Psoas muscle (tissue), 8 donors: Measurements from ENCODE around the gene PAM16. TPM values are rescaled to one million over a fixed set of nuclear protein-coding genes. Genes with fewer than 3 reads are reported as not detected.
A peak's percentile ranks its signal among the peaks of the same experiment; 100 is the strongest.

ENCODE experiments used
- ATAC-seq, 4 donors: fragments of 200-7000 bp; cut with Tn5 transposase; one replicate each; pipeline ENCODE4 v1.9.1; 2020; ENCODE audit warnings: moderate library complexity in 3 of 4, mild to moderate bottlenecking in 2 of 4
- DNase-seq, 2 donors: peaks; one replicate each; pipeline ENCODE4 v3.0.0-alpha.2; 2020
- H3K27ac ChIP-seq: fragments of 200-600 bp; one replicate; pipeline ENCODE4 v1.8.0; 2022
- H3K27me3 ChIP-seq, 3 donors: fragments of 200-600 bp in 1 of 3; one replicate each; pipeline versions ENCODE4 v1.6.1 to v1.8.0; 2013 to 2022; ENCODE audit warnings: low read length in 2 of 3, mild to moderate bottlenecking in 2 of 3, moderate library complexity in 1 of 3; ENCODE audit not compliant: insufficient read depth in 3 of 3
- H3K36me3 ChIP-seq, 2 donors: fragments of 200-600 bp in 1 of 2; one replicate each; pipeline versions ENCODE4 v1.6.1 to v1.8.0; 2013 to 2022; ENCODE audit warnings: low read depth in 1 of 2, mild to moderate bottlenecking in 1 of 2, moderate library complexity in 1 of 2; ENCODE audit not compliant: insufficient read depth in 1 of 2
- H3K4me1 ChIP-seq: fragments of 200-600 bp; one replicate; pipeline ENCODE4 v1.8.0; 2022
- H3K4me3 ChIP-seq: fragments of 200-600 bp; one replicate; pipeline ENCODE4 v1.8.0; 2022; ENCODE audit warnings: mild to moderate bottlenecking
- H3K9me3 ChIP-seq: fragments of 200-600 bp; one replicate; pipeline ENCODE4 v1.8.0; 2022
- CTCF ChIP-seq: fragments of 200-600 bp; IDR thresholded peaks from one replicate; pipeline ENCODE4 v1.8.0; 2022; ENCODE audit warnings: antibody characterized with exemption
- WGBS, 3 donors: extraction: QIAGEN DNeasy Blood & Tissue Kit; methylation state at CpG; one replicate each; pipeline versions ENCODE4 v1.1.6 to v1.1.7; 2013; 5-methylcytosine and 5-hydroxymethylcytosine counted together
- intact Hi-C, 2 donors: fragments of 100-400 bp; cut with DNase I; formaldehyde crosslinking; loops; one replicate each; pipeline versions ENCODE4 v1.11.0 to v1.14.2; 2022
- polyA plus RNA-seq, 3 donors: library from polyadenylated mRNA; stranded (reverse); fragments of 200-250 nt; gene quantifications; one replicate each; pipeline ENCODE4 v1.2.3, GENCODE V29; 2013
- total RNA-seq, 4 donors: library from RNA; stranded (reverse); fragmentation: NEBNext Ultra II Directional in 2 of 4; extraction: Animal tissue kit (Norgen Biotek cat#: 25700) in 2 of 4; gene quantifications; one replicate each; pipeline versions ENCODE4 v1.2.1 to v1.2.4, GENCODE V29; 2021 to 2023
- donor health status: healthy with polysubstance abuse.
- donor health status: DM: no; HTN: no; CAD: no; lungs with moderate emphysema.
- donor health status: Bipolar disorder and iron deficiency.
- donor health status: healthy.
- donor health status: DM: yes; HTN: yes; CAD: no.
- donor health status: DM: no; HTN: no; CAD: no.
- donor health status: DM: no; HTN: no; CAD: no.
- donor health status: DM: yes; HTN: yes; CAD: no.

PAM16 gene
- total and polyA plus RNA-seq, 7 donors, result 60.5 to 163 (median 84.2) TPM

GRCh38 chr16:4338712-4339299 is 12.3 kb downstream of the PAM16 start:
- intact Hi-C loops, result loop anchor here (10.0 kb wide), 2 partner anchors 134 to 354 kb away; no protein-coding TSS in a partner anchor
- DNase-seq, result peak in 1 of 2 donors; percentile 55
- 77 to 79% (median 79%) methylated on average over 9 to 10 of the region's 10 CpGs for WGBS, 3 donors
- H3K9me3 ChIP-seq, result no peaks in the 10 kb centered on the region
- no peak for TF ChIP-seq CTCF
- H3K4me1 ChIP-seq, result peaks cover 6% of the 10 kb centered on the region
- no peak overlapping the region for H3K4me3 ChIP-seq
- no peak overlapping the region for H3K27ac ChIP-seq
- peaks cover 5 to 20% of the 10 kb centered on the region in 2 donors for H3K36me3 ChIP-seq
- no peak for ATAC-seq
- H3K27me3 ChIP-seq, result no peaks in the 10 kb centered on the region

- DNase-seq, result peak in 1 of 2 donors; percentile 55
These were observed 13.0 kb downstream of the PAM16 start for GRCh38 chr16:4338125-4338582.

DNA sequence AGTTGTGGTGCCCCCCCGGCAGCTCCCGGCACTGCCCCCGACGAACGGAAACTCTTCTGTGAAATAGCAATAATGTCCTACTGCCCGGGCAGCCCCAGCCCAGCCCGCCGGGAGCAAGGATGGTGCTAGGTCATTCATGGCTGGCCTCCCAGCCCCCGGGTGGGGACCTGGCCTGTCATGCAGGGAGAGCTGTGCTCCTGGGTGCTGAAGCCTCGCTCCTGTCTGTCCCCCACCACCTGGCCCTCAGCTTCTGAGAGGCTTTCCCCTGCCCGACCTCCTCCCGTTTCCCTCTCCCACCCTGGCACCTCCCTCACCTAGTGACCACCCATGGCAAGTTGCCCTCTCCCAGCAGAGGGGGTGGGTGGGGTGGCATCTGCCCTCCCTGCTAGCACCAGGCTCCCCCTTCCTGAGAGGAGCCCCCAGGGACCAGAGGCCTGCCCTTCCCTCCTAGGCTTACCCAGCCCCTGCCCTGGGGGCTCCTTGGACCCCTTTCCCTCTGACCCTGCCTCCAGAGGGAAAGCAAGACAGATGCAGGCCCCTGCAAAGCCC is 13.5 kb downstream of the PAM16 start:
- peak in 1 of 2 donors; percentile 54 for DNase-seq
- intact Hi-C loops, result loop anchor here (10.0 kb wide), 2 partner anchors 133 to 353 kb away; no protein-coding TSS in a partner anchor
- H3K36me3 ChIP-seq, result peaks cover 5 to 20% of the 10 kb centered on the region in 2 donors
- H3K4me3 ChIP-seq, result no peak overlapping the region
- no peak for ATAC-seq
- no peak for TF ChIP-seq CTCF
- no peaks in the 10 kb centered on the region for H3K4me1 ChIP-seq
- 53 to 81% (median 73%) methylated on average over 9 to 12 of the region's 12 CpGs for WGBS, 3 donors
- no peaks in the 10 kb centered on the region for H3K9me3 ChIP-seq
- no peaks in the 10 kb centered on the region for H3K27me3 ChIP-seq
- H3K27ac ChIP-seq, result no peak overlapping the region

More at GRCh38 chr16:4338125-4338582, 13.0 kb downstream of the PAM16 start:
- intact Hi-C loops, result loop anchor here (10.0 kb wide), 2 partner anchors 133 to 353 kb away; no protein-coding TSS in a partner anchor
- no peaks in the 10 kb centered on the region for H3K9me3 ChIP-seq
- no peak overlapping the region for H3K4me3 ChIP-seq
- WGBS, 3 donors, result 87 to 89% (median 88%) methylated on average over 10 to 12 of the region's 12 CpGs
- no peak for TF ChIP-seq CTCF
- no peak for ATAC-seq
- H3K27me3 ChIP-seq, result no peaks in the 10 kb centered on the region
- peaks cover 5 to 20% of the 10 kb centered on the region in 2 donors for H3K36me3 ChIP-seq
- H3K4me1 ChIP-seq, result peaks cover 4% of the 10 kb centered on the region
- H3K27ac ChIP-seq, result no peak overlapping the region

GRCh38 chr16:4336701-4337539 is 14.2 kb downstream of the PAM16 start:
- DNase-seq (no peak), ATAC-seq (peak in 1 of 4 donors; percentile 12)
- no peaks in the 10 kb centered on the region for H3K9me3 ChIP-seq
- no peaks in the 10 kb centered on the region for H3K4me1 ChIP-seq
- WGBS, 3 donors, result 75 to 83% (median 80%) methylated on average over 40 to 41 of the region's 41 CpGs
- H3K4me3 ChIP-seq, result no peak overlapping the region
- H3K36me3 ChIP-seq, result peaks cover 5 to 20% of the 10 kb centered on the region in 2 donors
- H3K27me3 ChIP-seq, result no peaks in the 10 kb centered on the region
- intact Hi-C loops, result loop anchor here (10.0 kb wide), 2 partner anchors 132 to 352 kb away; no protein-coding TSS in a partner anchor
- H3K27ac ChIP-seq, result no peak overlapping the region
- TF ChIP-seq CTCF, result no peak
